ENCODE measurements around the gene STAT4. TPM values are rescaled to one million over a fixed set of nuclear protein-coding genes. Genes with fewer than 3 reads are reported as not detected.

Gene STAT4
- polyA plus RNA-seq, 1 experiment: 1.5 TPM

- no peak overlapping the region for H3K4me3 ChIP-seq (ENCODE audit: low read depth, low read length)
- TF ChIP-seq CTCF (IDR thresholded peaks at IDR 0.05; ENCODE audit: insufficient read depth, low read depth, low read length): no peak
- DNase-seq (ENCODE audit: low read depth): no peak
- POLR2A ChIA-PET: no interaction called here
- H3K36me3 ChIP-seq (ENCODE audit: control insufficient read depth, insufficient read depth, low read length): no peaks in the 10 kb centered on the region
- no peaks in the 10 kb centered on the region; the same call in 1 of the 2 replicates for H3K27me3 ChIP-seq (ENCODE audit: control insufficient read depth, insufficient read depth, low read length)
- CTCF ChIA-PET: interaction anchor here (1.2 to 2.5 kb wide), 2 partner anchors 30 to 62 kb away, joined by 3 to 8 read pairs; no protein-coding TSS in a partner anchor
These were observed 37.0 kb downstream of the STAT4 start for GRCh38 chr2:191113761-191114160.

GRCh38 chr2:191112448-191112901 lies 38.3 kb downstream of the STAT4 start:
- no peaks in the 10 kb centered on the region for H3K36me3 ChIP-seq (ENCODE audit: control insufficient read depth, insufficient read depth, low read length)
- ChIA-PET CTCF (interaction anchor here (1.6 kb wide), 1 partner anchor 43 kb away, joined by 5 read pairs; no protein-coding TSS in a partner anchor), POLR2A (no interaction called here)

DNA sequence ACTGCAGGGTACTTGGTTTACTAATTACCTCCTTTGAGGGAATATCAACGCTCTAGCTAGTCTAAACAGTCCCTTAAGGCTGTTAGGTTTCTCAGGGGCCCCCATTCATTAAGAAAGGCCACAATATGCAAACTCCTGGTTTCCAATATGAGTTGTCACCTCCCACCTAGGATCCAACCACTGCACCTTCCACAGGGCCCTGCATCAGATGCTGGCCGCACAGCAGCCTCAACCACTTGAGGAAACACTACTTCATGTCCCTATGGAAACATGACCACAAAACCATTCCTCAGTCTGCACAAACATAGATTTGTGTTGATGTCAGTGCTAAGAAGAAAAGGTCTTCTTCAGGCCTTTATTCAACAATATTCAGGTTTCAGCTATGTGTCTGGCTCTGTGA lies 40.9 kb downstream of the STAT4 start:
- POLR2A ChIA-PET: no interaction called here
- Histone ChIP-seq H3K27me3 (ENCODE audit: control insufficient read depth, insufficient read depth, low read length) (no peaks in the 10 kb centered on the region; the same call in 1 of the 2 replicates), H3K4me3 (ENCODE audit: low read depth, low read length) (no peak overlapping the region), H3K36me3 (ENCODE audit: control insufficient read depth, insufficient read depth, low read length) (no peaks in the 10 kb centered on the region)
- CTCF ChIA-PET: no interaction called here
- TF ChIP-seq CTCF (IDR thresholded peaks at IDR 0.05; ENCODE audit: insufficient read depth, low read depth, low read length): no peak
- no peak for DNase-seq (ENCODE audit: low read depth)

More at GRCh38 chr2:191112448-191112901, 38.3 kb downstream of the STAT4 start:
- DNase-seq (ENCODE audit: low read depth): no peak
- Histone ChIP-seq H3K27me3 (ENCODE audit: control insufficient read depth, insufficient read depth, low read length) (no peaks in the 10 kb centered on the region; the same call in 1 of the 2 replicates), H3K4me3 (ENCODE audit: low read depth, low read length) (no peak overlapping the region)
- no peak for TF ChIP-seq CTCF (IDR thresholded peaks at IDR 0.05; ENCODE audit: insufficient read depth, low read depth, low read length)

- ChIA-PET POLR2A (no interaction called here), CTCF (no interaction called here)
- no peak for TF ChIP-seq CTCF (IDR thresholded peaks at IDR 0.05; ENCODE audit: insufficient read depth, low read depth, low read length)
- H3K4me3 ChIP-seq (ENCODE audit: low read depth, low read length): no peak overlapping the region
- DNase-seq (ENCODE audit: low read depth): no peak
- H3K36me3 ChIP-seq (ENCODE audit: control insufficient read depth, insufficient read depth, low read length): no peaks in the 10 kb centered on the region
- no peaks in the 10 kb centered on the region; the same call in 1 of the 2 replicates for H3K27me3 ChIP-seq (ENCODE audit: control insufficient read depth, insufficient read depth, low read length)
These were observed 42.5 kb downstream of the STAT4 start for GRCh38 chr2:191108331-191108730.

GRCh38 chr2:191105082-191105481 lies 45.7 kb downstream of the STAT4 start:
- no peak for DNase-seq (ENCODE audit: low read depth)
- CTCF ChIA-PET: interaction anchor here (1.1 kb wide), 1 partner anchor 14 kb away, joined by 3 read pairs; no protein-coding TSS in a partner anchor
- H3K36me3 ChIP-seq (ENCODE audit: control insufficient read depth, insufficient read depth, low read length): no peaks in the 10 kb centered on the region
- no peak overlapping the region for H3K4me3 ChIP-seq (ENCODE audit: low read depth, low read length)
- POLR2A ChIA-PET: no interaction called here
- no peaks in the 10 kb centered on the region for H3K27me3 ChIP-seq (ENCODE audit: control insufficient read depth, insufficient read depth, low read length)
- no peak for TF ChIP-seq CTCF (IDR thresholded peaks at IDR 0.05; ENCODE audit: insufficient read depth, low read depth, low read length)

Measured in BJ (cell line).